Left lobe of liver (tissue), 2 donors: ENCODE measurements around the gene ASTN2. TPM values are rescaled to one million over a fixed set of nuclear protein-coding genes. Genes with fewer than 3 reads are reported as not detected.

Experiments
- ATAC-seq: fragments of 200-7000 bp; cut with Tn5 transposase; one replicate; pipeline ENCODE4 v1.9.1; 2020; ENCODE audit warnings: mild to moderate bottlenecking, moderate library complexity
- DNase-seq: peaks from one replicate; pipeline ENCODE4 v3.0.0-alpha.2; 2020; ENCODE audit warnings: low spot score
- total RNA-seq: library from RNA; stranded (reverse); gene quantifications from one replicate; pipeline ENCODE4 v1.2.1, GENCODE V29; 2021
- donor health status: DM: no; HTN: no; CAD: no; lungs with moderate emphysema.
- donor health status: DM: no; HTN: yes; CAD: no.

The ASTN2 gene
- total RNA-seq, 1 donor from 2014 or later: 2.9 TPM

GRCh38 chr9:117035546-117035945, 379.3 kb downstream of the ASTN2 start:
- ATAC-seq (no peak), DNase-seq (no peak)

- no peak for DNase-seq
Measured at GRCh38 chr9:117034866-117035265, 380.0 kb downstream of the ASTN2 start.

DNA sequence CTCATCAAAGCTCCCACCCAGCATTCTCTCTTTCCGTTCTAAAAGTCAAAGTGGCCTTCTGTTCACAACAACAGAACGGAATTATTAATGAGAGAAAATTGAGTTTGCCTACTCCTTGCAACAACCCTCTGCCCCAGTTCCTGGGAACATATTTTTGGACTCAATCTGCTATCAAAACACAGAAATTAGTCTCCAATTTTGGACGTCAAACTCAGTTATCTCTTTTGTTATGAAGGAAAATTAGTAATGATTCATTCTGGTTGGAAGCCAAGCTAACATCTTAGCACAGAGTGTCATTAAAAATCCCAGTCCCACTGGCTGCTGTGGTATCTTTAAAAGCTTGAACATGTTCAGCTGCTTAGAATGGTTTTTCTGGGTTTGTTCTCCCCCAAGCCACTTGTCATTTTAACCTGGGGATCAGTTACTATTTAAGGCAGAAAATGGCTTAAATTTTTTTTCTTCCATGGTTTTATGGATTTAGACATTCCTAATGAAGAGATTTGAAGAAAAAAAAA, 384.5 kb downstream of the ASTN2 start:
- DNase-seq: no peak
- ATAC-seq: no peak

More at GRCh38 chr9:117034866-117035265, 380.0 kb downstream of the ASTN2 start:
- ATAC-seq: no peak

GRCh38 chr9:117029341-117029740, 385.5 kb downstream of the ASTN2 start:
- ATAC-seq (no peak), DNase-seq (no peak)

- DNase-seq (no peak), ATAC-seq (no peak)
Measured at GRCh38 chr9:117028103-117028858, 386.6 kb downstream of the ASTN2 start.

DNA sequence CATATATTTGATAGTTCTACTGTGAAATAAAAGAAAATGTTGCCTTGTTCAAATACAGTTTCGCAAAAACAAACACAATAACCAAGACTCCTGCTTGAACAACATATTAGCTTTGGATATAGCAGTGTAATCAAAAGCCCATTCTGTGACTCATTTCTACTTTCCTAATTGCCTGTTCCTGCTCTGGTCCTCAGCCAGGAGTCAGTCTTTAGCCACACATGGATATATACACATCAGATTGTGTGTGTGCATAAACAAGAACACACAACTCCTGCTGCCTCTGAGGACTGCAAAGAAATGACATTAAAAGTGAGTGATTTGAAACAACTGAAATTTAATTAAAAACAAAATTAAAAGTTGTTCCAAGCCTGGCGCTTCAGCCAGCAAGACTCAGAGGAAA, 393.0 kb downstream of the ASTN2 start:
- ATAC-seq: no peak
- no peak for DNase-seq

- no peak for ATAC-seq
- no peak for DNase-seq
Measured at GRCh38 chr9:117018966-117019617, 395.8 kb downstream of the ASTN2 start.

- DNase-seq (no peak), ATAC-seq (no peak)
Measured at GRCh38 chr9:117017414-117017985, 397.4 kb downstream of the ASTN2 start.

- DNase-seq (no peak), ATAC-seq (no peak)
Measured at GRCh38 chr9:117014061-117014460, 400.8 kb downstream of the ASTN2 start.

GRCh38 chr9:117013440-117013995, 401.3 kb downstream of the ASTN2 start:
- ATAC-seq: no peak
- DNase-seq: no peak

DNA sequence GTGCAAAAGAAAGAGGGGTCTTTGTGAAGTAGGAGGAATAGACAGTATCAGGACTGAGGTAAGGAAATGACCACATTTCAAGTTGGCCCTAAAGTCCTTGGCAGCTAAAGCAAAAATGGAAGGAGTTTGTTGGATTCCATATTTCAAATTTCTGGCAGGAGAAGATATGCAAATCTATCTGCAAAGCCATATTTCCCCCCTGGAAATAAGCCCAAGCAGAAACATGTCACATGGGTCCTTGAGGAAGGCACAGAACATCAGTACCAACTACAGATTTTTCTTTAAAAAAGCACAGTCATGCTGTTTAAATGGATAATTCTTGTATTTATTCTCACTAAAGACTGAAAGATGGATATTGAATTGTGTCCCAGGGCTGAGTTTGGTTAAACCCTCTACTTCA, 404.8 kb downstream of the ASTN2 start:
- ATAC-seq: no peak

DNA sequence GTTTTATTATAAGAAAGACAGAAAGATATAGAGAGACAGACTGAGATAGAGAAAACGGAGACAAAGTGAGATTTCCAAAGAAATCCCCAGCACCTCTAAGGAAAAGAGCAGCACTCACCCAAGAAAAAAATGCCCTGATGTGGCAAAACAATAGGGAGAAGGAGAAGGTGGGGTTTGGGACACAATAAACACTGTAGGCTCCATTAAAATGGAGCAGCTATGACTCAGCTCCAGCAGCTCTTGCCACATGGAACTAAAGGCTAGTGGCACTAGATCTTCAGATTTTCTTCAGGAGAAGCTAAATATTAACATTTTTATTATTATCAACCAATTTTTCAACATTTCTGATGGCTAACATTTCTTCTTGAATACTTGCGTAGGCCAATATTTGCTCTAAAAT, 406.0 kb downstream of the ASTN2 start:
- DNase-seq (no peak), ATAC-seq (no peak)

More for the DNA sequence above, 404.8 kb downstream of the ASTN2 start:
- no peak for DNase-seq

- DNase-seq (no peak), ATAC-seq (no peak)
Measured at GRCh38 chr9:117008461-117008860, 406.4 kb downstream of the ASTN2 start.

- ATAC-seq (no peak), DNase-seq (no peak)
Measured at GRCh38 chr9:117002686-117003085, 412.2 kb downstream of the ASTN2 start.

GRCh38 chr9:117000834-117001233, 414.0 kb downstream of the ASTN2 start:
- DNase-seq: no peak
- ATAC-seq: no peak

- DNase-seq (no peak), ATAC-seq (no peak)
Measured at GRCh38 chr9:117000196-117000723, 414.6 kb downstream of the ASTN2 start.

- peak; percentile 38 for ATAC-seq
- DNase-seq: no peak
Measured at GRCh38 chr9:116998305-116998704, 416.6 kb downstream of the ASTN2 start.

DNA sequence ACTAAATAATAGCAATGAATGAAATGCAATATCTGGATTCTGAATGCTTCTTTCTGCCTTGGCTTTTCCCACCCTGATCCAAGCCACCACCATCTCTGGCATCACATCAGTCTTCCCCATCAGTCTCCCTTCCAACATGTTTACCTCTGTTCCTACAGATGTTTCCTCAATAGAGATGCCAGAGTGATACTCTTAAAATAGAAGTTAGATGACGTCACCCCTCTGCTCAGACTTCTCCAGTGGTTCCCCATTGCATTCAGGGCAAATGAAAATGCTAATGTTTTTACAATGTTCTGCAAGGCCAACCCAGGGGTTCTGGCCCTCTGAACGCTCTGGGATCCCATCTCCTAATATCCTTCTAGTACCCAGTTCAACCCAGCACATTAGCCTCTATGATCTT, 422.0 kb downstream of the ASTN2 start:
- ATAC-seq: no peak

GRCh38 chr9:116991051-116991450, 423.8 kb downstream of the ASTN2 start:
- ATAC-seq: no peak

More for the DNA sequence above, 422.0 kb downstream of the ASTN2 start:
- no peak for DNase-seq

GRCh38 chr9:116990592-116990991, 424.3 kb downstream of the ASTN2 start:
- ATAC-seq (no peak), DNase-seq (no peak)

More at GRCh38 chr9:116991051-116991450, 423.8 kb downstream of the ASTN2 start:
- DNase-seq: no peak
